Suprapubic skin (tissue), 4 donors: ENCODE results near the gene PKP2. TPM values are rescaled to one million over a fixed set of nuclear protein-coding genes. Genes with fewer than 3 reads are reported as not detected.

ENCODE experiments used
- DNase-seq, 2 donors: peaks; one replicate each; pipeline ENCODE4 v3.0.0-alpha.2; 2019; ENCODE audit warnings: low spot score in 2 of 2
- H3K27ac ChIP-seq: fragments of 200-600 bp; sonication (generic); one replicate; pipeline ENCODE4 v1.5.1; 2019
- H3K27me3 ChIP-seq: fragments of 200-600 bp; sonication (generic); one replicate; pipeline ENCODE4 v1.5.1; 2019
- H3K36me3 ChIP-seq: fragments of 200-600 bp; sonication (generic); one replicate; pipeline ENCODE4 v1.5.1; 2019
- H3K4me1 ChIP-seq: fragments of 200-600 bp; sonication (generic); one replicate; pipeline ENCODE4 v1.5.1; 2019
- H3K4me3 ChIP-seq: fragments of 200-600 bp; sonication (generic); one replicate; pipeline ENCODE4 v1.5.1; 2019; ENCODE audit warnings: mild to moderate bottlenecking
- H3K9me3 ChIP-seq: fragments of 200-600 bp; sonication (generic); one replicate; pipeline ENCODE4 v1.5.1; 2019
- CTCF ChIP-seq, 2 donors: fragments of 200-600 bp in 1 of 2; fragments of 450-650 bp in 1 of 2; sonication (generic) in 1 of 2; IDR thresholded peaks; one replicate each; pipeline ENCODE4 v1.5.1; 2016 to 2019; ENCODE audit warnings: antibody characterized with exemption in 2 of 2, mild to moderate bottlenecking in 1 of 2, moderate library complexity in 1 of 2
- EP300 ChIP-seq: sonication (generic); formaldehyde crosslinking; IDR thresholded peaks from one replicate; pipeline ENCODE4 v1.6.1; 2017; ENCODE audit warnings: antibody characterized with exemption
- POLR2A ChIP-seq, 2 donors: fragments of 450-650 bp; IDR thresholded peaks; one replicate each; pipeline ENCODE4 v1.6.1; 2017; ENCODE audit warnings: antibody characterized with exemption in 2 of 2, mild to moderate bottlenecking in 2 of 2, moderate library complexity in 2 of 2
- POLR2AphosphoS5 ChIP-seq, 3 donors: sonication (generic); formaldehyde crosslinking; IDR thresholded peaks; one replicate each; pipeline ENCODE4 v1.6.1; 2017; ENCODE audit warnings: antibody characterized with exemption in 3 of 3
- WGBS: methylation state at CpG from one replicate; pipeline ENCODE4 v1.1.5; 2018; 5-methylcytosine and 5-hydroxymethylcytosine counted together
- total RNA-seq, 4 donors: library from RNA; depleted of rRNA; stranded (reverse); fragments of >200 nt; gene quantifications; one replicate each; pipeline ENCODE4 v1.1.0, GENCODE V29; 2016

The PKP2 gene
- total RNA-seq, 4 donors from 2014 or later, result 5.4 to 16.3 (median 6.0) TPM

GRCh38 chr12:32804301-32804700 lies 92.3 kb downstream of the PKP2 start:
- TF ChIP-seq POLR2AphosphoS5 (IDR thresholded peaks at IDR 0.05) (no peak), EP300 (no peak), CTCF (IDR thresholded peaks at IDR 0.05) (no peak), POLR2A (IDR thresholded peaks at IDR 0.05) (no peak)
- 82% methylated on average over 3 of the region's 3 CpGs for WGBS
- H3K4me3 ChIP-seq, result no peak overlapping the region
- H3K36me3 ChIP-seq, result no peaks in the 10 kb centered on the region
- no peak for DNase-seq
- H3K27ac ChIP-seq, result no peak overlapping the region
- no peaks in the 10 kb centered on the region for H3K9me3 ChIP-seq
- H3K4me1 ChIP-seq, result no peaks in the 10 kb centered on the region
- H3K27me3 ChIP-seq, result no peaks in the 10 kb centered on the region

GRCh38 chr12:32801269-32801980 lies 95.2 kb downstream of the PKP2 start:
- H3K4me1 ChIP-seq, result no peaks in the 10 kb centered on the region
- H3K36me3 ChIP-seq, result no peaks in the 10 kb centered on the region
- 85% methylated on average over 5 of the region's 5 CpGs for WGBS
- TF ChIP-seq POLR2A (IDR thresholded peaks at IDR 0.05), result no peak
- TF ChIP-seq POLR2AphosphoS5 (IDR thresholded peaks at IDR 0.05), result no peak
- no peak overlapping the region for H3K27ac ChIP-seq
- DNase-seq, result no peak
- no peaks in the 10 kb centered on the region for H3K9me3 ChIP-seq
- H3K27me3 ChIP-seq, result no peaks in the 10 kb centered on the region
- no peak overlapping the region for H3K4me3 ChIP-seq

- no peaks in the 10 kb centered on the region for H3K27me3 ChIP-seq
- H3K4me3 ChIP-seq, result no peak overlapping the region
- DNase-seq, result no peak
- no peaks in the 10 kb centered on the region for H3K9me3 ChIP-seq
- TF ChIP-seq POLR2A (IDR thresholded peaks at IDR 0.05) (no peak), CTCF (IDR thresholded peaks at IDR 0.05) (no peak), POLR2AphosphoS5 (IDR thresholded peaks at IDR 0.05) (no peak)
- no peak overlapping the region for H3K27ac ChIP-seq
- no peaks in the 10 kb centered on the region for H3K4me1 ChIP-seq
- WGBS, result 88% methylated on average over 4 of the region's 4 CpGs
- H3K36me3 ChIP-seq, result no peaks in the 10 kb centered on the region
Measured at GRCh38 chr12:32794281-32794680, 102.3 kb downstream of the PKP2 start.

GRCh38 chr12:32789916-32790315 lies 106.7 kb downstream of the PKP2 start:
- WGBS, result 24% methylated on average over 2 of the region's 2 CpGs
- Histone ChIP-seq H3K4me3 (no peak overlapping the region), H3K36me3 (no peaks in the 10 kb centered on the region), H3K4me1 (no peaks in the 10 kb centered on the region), H3K27ac (no peak overlapping the region), H3K9me3 (no peaks in the 10 kb centered on the region), H3K27me3 (no peaks in the 10 kb centered on the region)
- no peak for DNase-seq
- no peak for TF ChIP-seq POLR2AphosphoS5 (IDR thresholded peaks at IDR 0.05)
- TF ChIP-seq CTCF (IDR thresholded peaks at IDR 0.05), result no peak
- TF ChIP-seq EP300, result no peak
- TF ChIP-seq POLR2A (IDR thresholded peaks at IDR 0.05), result no peak

GRCh38 chr12:32789446-32789845 lies 107.1 kb downstream of the PKP2 start:
- H3K4me1 ChIP-seq, result no peaks in the 10 kb centered on the region
- H3K9me3 ChIP-seq, result no peaks in the 10 kb centered on the region
- no peak overlapping the region for H3K27ac ChIP-seq
- H3K27me3 ChIP-seq, result no peaks in the 10 kb centered on the region
- no peaks in the 10 kb centered on the region for H3K36me3 ChIP-seq
- no peak for DNase-seq
- TF ChIP-seq EP300 (no peak), POLR2A (IDR thresholded peaks at IDR 0.05) (no peak), POLR2AphosphoS5 (IDR thresholded peaks at IDR 0.05) (no peak), CTCF (IDR thresholded peaks at IDR 0.05) (no peak)
- H3K4me3 ChIP-seq, result no peak overlapping the region

- TF ChIP-seq POLR2AphosphoS5 (IDR thresholded peaks at IDR 0.05) (no peak), POLR2A (IDR thresholded peaks at IDR 0.05) (no peak), CTCF (IDR thresholded peaks at IDR 0.05) (no peak), EP300 (no peak)
- Histone ChIP-seq H3K4me3 (no peak overlapping the region), H3K27me3 (no peaks in the 10 kb centered on the region), H3K36me3 (no peaks in the 10 kb centered on the region), H3K4me1 (no peaks in the 10 kb centered on the region), H3K27ac (no peak overlapping the region), H3K9me3 (no peaks in the 10 kb centered on the region)
- no peak for DNase-seq
- WGBS, result 95% methylated on average over 4 of the region's 4 CpGs
Measured at GRCh38 chr12:32788405-32788804, 108.2 kb downstream of the PKP2 start.
